Activated T-helper 1 cell treated with Interleukin-2 at 50 U/mL for 16 hours (primary cell): ENCODE data around the gene ARL15.

ENCODE experiments used
- DNase-seq: peaks from one replicate; pipeline ENCODE4 v3.0.0-alpha.2; 2020; ENCODE audit warnings: low read depth

ARL15 gene

DNA sequence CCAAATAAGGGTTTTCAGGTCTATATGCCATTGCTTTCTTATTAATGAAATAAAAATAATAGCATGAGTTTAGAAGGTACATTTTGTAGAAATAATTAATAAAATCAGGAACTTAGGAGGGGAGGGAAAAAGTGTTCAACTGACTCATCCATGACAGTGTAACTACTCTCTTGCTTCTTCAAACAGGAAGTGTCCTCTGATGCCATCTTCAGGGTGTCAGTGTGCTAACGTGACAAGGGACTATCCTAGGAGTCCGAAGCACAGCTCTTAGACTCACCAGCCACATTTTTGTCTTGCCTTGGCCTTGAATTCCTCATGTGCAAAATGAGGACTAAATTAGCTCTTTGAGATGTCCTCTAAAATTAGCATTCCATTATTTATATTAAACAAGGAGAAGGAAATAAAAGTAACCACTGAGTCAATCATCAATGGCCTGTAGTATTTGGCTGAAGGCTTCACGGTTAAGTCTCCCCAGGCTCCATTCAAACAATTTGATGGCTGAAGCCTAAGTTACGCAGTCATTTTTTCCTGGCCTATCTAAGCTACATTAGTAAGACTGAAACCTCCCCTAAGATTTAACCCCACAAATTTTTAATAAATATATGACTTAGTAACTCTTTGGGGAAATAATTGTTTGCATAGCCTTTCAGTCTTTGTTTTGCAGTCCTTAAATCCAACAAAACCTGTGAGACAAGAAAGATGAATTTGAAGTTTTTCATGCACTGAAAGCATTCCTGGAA, 151.1 kb downstream of the ARL15 start:
- no peak for DNase-seq

DNA sequence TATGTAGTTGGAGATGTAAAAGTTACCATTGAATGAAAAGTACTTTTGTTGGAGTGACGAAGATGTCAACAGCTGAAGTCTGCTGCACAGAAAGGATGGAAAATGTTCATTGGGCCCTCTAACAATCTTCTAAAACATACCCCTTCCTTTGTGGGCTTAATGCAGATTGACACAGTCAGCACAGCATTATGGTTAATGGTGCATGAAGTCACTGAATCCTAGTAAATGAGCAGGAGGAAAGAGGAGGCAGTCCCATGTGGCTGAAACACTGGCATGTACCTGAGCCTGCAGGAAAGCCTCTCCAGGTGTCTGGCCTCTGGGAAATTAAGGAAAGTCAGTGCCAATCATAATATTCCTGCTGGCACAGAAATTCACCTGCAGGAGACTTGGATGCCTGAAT, 153.8 kb downstream of the ARL15 start:
- no peak for DNase-seq

DNA sequence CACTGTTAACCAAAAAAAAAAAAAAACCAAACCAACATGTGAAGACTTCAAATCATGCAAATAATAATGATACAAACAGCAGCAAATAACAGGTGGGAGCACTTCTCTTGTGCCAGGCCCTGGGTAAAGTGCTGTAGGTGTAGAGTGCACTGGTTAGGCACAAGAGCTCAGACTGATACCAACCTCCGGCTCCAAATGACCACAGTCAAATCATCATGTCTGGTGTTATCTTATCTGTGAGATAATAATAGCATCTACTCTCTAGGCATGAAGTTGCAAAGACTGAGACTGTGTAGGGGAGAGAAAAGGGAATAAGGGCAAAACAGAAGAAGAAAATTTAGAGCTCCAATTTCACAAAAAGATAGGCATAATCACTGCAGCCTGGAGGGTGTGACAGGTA, 159.5 kb downstream of the ARL15 start:
- no peak for DNase-seq

DNA sequence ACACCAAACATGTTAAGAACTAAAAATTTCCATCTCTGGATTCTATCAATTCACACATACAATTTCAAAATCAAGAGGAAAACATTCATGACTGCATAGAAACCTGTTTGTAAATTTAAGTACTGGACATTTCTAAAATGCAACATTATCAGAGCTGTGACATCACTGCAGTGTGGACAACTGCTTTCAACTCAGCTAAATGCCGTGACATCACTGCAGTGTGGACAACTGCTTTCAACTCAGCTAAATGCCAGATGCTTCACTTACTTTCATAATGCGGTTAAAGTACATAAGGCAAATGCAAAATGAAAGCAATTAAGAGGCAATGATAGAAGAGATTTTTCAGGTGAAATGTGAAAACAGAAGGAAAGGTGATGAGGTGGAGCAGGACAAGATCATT, 161.5 kb downstream of the ARL15 start:
- no peak for DNase-seq

DNA sequence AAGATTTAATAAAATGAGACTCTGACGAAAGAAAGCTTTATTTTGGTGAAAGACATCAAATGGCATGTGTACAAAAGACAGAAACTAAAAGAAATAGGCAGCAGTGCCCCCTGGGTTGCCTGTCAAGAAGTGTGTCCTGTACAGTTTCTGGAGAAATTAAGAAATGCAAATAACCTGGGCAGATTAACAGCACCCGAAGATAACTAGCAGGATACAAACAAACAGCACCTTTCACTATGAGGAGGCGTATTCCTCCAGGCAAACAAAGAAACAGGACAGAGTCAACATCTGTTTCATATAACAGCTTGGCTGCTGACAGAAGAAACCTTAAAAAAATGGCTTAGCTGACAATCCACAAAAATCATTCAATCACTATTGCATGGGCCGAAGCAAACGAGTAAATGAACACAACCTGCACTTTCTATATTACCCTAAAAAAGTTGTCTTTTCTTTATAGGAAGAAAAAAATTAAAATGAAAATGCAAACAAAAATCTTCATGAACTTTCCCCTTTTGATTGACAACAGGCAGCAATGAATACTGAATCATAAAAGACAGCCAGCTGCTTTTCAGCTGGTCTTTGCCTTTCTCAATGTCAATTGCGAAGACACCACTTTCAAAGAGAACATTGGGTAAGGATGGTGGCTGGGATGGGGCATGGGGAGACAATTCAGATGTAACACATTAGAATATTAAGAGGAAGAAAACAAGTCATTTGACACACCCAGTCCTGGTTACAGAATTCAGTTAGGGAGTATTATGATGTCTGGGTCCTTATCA, 162.1 kb downstream of the ARL15 start:
- no peak for DNase-seq

DNA sequence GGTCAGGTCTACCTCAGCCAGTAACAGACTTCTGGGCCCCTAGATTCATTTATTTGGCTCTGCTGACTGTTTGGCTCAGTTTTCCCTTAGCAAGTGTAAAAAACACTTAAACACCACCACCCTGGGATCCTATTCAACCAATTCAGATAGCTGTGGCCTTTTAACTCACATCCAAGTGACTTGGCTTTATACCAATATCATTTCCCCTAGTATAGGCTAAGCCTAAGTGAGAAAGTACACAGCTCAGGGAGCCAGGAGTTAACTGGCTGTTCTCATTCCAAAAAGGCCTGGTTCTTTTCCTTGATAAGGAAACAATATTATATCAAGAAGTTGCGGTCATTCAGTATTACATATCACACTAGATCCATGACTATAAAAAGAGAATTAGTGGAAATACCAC, 163.5 kb downstream of the ARL15 start:
- no peak for DNase-seq

DNA sequence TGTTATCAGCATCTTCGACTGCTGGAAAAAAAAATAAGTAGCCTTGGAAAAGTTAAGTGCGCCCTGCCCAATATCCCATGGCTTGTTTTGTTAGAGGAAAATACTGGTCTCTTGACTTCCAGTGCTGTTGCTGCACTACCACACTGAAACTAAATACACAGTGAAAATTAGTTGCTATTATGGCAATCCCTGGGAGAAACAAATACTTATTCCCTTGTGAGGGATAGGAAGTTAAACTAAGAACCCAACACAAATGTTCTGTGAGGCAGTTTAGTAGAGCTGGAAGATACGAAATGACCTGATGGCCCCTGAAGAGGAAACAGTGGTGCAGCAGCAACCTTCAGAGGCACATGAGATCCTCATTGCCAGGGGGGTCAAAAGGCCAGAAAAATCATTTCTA, 164.0 kb downstream of the ARL15 start:
- DNase-seq: no peak

DNA sequence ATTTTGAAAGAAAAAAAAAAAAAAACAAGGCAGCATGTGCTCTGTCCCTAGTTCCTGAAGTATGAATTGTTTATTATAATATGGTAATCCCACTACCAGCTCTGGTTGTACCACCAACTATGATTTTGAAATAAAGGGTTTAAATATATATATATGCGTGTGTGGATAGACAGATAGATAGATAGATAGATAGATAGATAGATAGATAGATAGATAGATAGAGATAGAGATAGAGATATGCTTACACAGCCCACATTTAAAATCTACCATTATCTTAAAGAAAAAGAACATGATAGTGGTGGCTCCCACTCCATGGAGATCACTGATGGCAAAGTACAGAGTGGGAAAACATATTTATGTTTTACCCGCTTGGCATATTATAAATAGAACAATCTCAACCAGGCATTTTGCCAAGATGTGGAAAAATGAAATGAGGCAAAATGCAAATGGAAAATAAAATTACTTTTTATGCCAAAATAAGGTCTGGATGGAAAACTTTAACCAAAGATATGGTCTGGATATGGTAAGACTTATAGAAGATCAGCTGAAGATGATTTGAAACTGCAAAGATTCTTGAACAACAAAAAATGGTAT, 170.0 kb downstream of the ARL15 start:
- no peak for DNase-seq

DNA sequence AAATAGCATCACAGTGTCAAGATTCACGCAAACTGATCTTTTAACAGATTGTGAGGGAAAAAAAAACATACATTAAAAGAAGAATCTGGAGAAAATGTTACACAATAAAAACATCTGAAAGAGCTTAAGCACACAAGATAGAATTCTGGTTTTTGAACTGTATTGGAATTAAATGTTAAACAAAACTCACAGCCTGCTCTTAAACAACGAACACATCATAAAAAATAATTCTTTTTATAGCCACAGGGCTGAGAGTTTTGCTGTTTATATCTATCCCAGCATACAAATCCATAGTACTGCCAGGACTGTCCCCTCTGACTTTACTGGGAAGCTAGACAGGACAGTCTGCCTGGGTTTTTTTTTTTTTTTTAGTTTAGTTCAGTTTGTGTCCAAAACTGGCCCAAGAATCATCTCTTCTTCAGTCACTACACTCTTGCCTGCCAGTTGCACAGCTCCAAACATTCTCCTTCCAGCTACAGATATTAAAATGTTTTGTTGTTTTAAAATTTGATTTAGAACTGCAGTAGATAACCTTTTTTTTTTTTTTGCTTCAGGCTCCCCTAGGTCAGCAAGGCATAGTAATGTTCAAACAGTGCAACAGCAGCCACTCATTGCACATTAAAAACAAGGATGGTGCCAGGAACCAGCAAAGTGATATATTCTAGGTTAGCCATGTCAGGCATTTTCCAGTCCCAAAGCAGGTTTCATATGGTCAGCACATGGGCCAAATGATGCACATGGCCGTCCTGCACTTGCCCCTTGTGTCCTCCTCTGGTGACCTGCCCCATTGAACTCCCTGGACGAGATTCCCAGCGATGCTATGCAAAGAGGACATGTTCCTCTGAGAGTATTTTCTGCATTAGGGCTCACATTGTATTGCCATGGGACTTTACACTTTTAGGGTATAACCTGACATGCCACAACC, 173.6 kb downstream of the ARL15 start:
- no peak for DNase-seq

DNA sequence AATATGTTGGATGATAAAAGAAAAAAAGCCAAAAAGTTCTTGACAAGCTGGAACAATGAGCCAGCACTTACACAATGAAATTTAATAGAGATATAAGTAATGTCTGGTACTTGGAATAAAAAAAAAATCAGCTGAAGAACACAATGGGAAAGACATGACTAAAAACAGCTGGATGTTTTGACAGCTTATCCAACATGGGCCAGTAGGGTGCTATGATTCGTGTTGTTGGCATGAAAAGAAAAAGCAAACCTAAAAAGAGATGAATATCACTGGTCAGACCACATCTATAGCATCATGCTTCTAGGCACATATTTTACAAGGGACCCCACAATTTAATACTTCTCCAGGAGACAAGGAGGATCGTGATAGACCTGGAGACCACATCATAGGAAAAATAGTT, 175.3 kb downstream of the ARL15 start:
- DNase-seq: no peak

DNA sequence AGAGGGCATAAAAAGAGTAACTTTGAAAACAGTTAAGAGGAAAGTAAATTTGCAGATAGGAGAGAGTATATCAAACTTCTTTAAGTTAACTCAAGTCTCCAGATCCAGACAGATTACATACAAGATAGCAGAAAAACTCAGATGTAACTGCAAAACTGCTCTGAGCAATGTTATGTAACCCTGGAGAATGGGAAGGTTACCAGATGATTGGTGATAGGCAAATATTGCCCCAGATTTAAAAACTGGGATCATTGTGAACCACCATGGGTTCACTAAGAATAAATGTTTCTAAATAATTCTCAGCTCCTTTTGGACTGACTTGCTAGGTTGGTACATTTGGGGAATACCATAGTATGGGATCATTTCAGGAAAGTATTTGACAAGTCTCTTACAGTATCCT, 176.5 kb downstream of the ARL15 start:
- no peak for DNase-seq

DNA sequence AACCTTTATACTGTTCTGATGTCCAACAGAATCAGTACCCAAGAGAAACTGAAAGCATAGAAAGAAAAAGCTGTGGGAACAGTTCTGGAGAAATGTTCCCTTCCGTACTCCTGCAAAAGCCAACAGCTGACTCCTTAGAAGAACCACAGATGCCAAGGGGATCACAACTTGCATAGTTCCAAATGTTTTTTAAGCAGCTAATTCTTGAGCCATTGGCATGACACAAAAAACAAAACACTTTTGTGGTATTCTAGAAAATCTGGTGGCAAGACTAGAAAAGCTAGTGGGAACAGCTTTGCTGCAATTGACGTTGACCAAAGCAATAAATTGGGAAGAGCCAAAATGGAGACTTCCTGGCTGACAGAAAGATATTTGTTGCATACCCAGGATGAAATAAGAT, 189.9 kb downstream of the ARL15 start:
- DNase-seq: no peak

DNA sequence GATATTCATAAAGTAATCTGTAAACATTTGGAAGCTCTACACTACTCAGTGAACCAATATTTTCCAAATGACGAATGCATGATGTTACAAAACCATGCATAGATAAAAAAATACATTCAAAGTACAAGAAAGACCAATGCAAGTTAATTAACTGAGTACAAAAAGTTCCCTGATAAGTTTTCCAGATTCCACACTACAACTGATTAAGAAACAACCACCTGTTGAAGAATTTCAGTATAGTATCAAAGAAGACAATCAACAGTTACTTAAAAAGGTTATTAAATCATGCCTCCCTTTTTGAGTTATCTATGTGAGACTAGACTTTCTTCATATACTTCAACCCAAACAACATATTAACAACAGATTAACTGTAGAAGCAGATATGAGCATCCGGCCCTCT, 192.4 kb downstream of the ARL15 start:
- no peak for DNase-seq

DNA sequence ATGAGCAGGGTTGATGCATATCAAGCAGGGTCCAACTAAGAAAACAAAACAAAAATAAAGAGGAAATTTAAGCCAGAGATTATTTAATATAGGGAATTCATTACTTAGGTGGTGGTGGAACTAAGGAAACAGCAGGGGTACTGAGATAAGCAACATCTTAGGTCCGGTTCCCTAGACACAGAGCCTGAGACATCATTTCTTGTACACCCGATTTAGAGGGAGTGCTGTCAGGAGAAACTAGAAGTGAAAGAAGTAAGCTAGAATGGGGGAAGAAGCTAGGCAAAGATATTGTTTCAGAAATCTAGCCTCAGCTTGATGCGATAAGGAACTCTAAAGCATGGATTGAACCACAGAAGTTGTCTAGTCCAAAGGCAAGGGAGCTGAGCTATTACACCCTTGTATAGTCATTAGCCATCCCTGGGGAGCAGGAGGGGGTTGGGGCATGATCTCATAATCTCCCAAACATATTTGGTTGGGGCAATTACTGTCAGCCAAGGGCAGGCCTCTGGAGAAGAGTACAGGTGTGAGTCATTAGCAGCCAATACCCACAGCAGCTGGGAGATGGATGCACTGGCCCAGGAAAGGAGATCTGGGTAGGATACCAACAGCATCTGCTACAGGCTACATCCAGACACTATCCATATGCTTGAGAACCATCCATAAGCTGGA, 194.5 kb downstream of the ARL15 start:
- DNase-seq: no peak

DNA sequence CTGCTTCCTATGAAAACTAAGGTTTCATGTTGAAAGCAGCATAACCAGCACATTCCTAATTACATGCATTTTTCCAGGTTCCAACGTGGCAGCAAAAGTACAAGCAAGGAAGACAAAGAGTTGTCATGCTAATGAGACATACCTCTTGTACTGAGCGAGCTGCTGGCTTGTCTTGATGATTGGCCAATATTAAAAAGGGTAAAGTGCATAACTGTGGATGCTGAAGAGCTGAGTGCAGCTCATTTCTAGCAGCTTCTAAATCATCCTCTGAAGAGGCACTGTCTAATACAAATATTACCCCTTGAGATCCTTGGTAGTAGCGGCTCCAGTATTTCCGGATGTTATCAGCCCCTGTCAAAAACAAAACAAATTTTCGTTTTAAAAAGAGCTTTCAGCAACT, 197.3 kb downstream of the ARL15 start:
- DNase-seq: no peak

DNA sequence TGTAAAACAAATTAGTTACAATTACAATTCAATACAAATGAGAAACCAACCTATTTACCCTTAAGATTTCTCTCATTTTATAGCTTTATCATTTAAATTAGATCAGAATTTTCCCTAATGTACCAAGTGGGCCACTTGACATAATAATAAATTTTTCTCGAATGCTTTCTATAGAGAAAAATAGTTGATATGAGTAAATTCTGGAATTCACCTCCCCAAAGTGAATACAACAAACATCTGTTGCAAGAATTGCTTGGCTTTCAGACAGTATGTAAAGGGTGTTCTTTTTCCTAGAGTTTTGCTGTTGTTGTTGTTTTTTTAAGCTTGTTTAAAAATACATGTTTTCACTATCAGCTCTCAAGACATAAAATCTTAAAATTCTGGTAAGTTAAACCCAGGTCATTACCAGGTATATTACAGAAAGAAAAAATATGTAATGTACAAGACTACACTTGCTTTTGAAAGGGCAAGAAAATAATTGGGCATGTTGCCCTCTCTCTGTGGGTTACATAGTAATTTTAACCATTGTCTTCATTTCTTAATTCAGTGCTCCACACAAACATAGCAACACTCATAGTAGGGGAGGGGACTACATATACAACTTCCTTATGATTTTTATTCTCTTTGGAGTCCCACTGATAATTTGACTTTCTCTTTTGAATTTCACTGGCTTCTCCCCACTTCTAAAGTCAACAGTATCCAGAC, 200.6 kb downstream of the ARL15 start:
- DNase-seq: no peak

DNA sequence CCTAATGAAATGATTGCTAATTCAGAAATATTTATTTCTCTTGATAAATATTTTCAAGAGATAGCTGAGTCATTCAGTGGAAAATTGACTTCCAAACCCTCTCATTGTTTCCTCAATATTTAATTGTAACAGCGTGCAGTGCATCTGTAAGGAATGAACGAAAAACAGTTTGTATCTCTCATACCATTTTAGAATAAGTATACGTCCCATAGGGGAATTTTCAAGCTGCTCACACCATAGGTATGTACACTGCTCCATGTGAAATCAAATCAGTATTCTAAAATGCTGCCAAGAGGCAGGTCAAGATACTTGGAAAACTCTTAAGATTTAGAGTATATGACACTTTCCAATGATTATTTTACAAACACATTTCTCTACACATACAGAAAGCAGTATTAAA, 202.2 kb downstream of the ARL15 start:
- no peak for DNase-seq

DNA sequence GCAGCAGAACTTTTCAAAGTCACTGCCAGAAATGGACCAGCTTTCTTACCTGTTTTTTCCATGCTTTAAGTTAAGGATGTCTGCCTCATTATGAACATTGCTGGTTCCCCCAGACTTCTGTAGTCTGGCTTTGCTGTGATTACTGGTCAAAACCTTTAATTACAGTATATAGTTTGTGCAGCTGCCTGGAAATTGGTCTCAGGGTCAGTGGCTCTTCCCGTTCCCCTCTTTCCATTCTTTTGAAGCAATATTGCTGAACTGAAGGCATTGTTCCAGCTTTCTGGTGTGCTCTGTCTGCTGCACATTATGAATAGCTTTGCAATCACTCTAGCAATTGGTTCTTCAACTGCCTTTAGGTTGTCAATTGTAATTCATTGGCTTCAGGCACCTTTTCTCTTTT, 206.5 kb downstream of the ARL15 start:
- no peak for DNase-seq

DNA sequence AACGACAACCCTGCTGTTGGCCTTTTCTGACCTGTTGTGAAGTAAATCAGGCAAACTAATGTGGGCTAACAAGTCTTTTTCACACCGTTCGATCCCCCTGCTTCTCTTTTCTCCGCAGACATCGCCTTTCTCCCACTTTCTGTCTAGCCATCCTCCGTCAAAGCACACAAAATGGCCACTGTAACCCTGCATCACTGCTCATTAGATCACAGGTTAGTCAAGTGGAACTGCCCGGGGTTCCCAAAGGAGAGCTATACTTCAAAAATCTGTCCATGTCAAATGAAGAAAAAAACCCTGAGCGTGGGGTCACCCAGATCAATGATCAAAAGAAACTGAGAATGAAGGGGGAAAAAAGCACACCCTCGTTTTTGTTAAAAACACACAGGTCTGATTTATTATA, 212.1 kb downstream of the ARL15 start:
- DNase-seq: no peak

DNA sequence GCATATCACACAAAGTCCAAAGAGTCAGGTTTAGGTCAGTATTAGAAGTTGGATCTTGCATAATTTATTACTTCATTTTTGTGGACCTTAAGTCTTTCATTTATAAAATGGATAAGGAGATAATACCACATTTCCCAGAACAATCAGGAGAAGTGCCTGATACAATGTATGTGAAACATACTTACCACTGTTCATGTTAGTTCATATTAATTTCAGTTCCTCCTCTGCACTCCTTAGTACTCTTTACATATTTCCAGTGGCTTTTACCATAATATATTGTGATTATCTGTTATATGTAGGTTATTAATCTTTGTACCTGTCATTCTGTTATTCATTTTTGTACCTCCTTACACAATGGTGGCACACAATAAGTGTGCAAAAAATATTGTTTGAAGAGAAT, 214.4 kb downstream of the ARL15 start:
- no peak for DNase-seq

DNA sequence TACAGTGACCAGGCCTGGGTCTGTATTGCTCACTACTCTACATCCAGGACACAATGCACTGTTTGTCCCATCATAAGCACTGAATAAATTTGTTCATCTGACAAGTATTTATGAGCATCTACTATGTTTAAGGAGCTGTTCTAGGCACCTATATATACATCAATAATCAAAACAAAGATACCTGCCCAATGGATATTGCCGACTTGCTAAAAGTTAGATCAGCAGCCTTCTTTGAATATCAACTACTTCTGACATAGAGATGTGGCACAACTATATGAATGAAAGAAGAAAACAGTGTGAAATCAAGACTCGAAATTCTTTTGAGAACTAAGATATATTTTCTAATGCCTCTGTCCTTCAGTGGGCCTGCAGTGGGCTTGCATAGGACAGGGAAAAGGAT, 215.7 kb downstream of the ARL15 start:
- DNase-seq: no peak
